HG03066 (cell line): ENCODE measurements around the gene OGDH.

Source experiments
- ATAC-seq: cut with Tn5 transposase; IDR thresholded peaks from one replicate; pipeline ENCODE4 v1.9.1; 2021; ENCODE audit warnings: low read depth; ENCODE audit not compliant: unreplicated experiment

OGDH gene

GRCh38 chr7:44664780-44665461 is 58.5 kb downstream of the OGDH start:
- no peak for ATAC-seq

DNA sequence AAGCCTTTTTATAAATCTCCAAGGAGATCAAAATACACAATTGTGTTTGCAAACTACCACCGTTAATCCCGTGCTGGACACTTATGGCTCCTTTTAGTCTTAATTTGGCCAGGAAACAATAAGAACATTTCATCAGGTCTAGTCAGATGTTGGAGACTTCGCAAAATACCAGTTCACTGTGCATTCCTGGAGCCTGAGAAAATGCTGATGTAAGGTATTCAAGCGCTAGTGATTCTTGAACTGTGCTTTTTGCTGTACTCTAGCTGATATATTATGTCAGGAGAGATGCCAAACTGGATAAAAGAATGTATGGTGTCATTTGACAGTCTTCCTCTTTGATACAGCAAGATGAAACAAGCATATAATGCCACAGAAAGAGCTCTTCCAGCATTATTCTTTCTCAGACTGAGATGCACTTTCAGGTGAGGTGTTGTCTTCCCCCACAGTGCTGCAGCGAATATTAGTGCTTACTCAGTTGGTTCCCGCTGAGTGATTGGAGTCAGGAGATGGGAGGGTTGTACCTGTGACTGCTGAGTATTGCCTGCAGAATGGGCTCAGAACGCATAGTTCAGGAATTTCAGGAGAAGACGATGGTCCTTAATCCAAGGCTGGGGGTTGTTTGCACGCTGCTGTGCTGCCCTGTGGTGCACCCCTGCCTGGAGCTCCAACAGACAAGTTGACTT is 59.2 kb downstream of the OGDH start:
- no peak for ATAC-seq

DNA sequence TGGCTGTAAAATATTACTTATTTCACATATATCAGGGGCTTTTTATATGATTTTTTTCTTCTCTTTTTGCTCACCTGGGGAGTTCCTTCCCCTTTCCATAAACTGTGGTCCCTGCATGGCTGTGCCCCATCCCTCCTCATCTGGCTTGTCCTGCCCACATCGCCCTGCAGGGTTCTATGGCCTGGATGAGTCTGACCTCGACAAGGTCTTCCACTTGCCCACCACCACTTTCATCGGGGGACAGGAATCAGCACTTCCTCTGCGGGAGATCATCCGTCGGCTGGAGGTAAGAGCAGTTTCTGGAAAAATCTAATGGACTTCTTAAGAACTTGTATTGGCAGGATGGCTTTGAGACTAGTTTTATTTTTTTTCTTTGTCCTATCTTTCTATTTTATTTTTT is 60.1 kb downstream of the OGDH start:
- no peak for ATAC-seq

GRCh38 chr7:44667190-44667589 is 60.8 kb downstream of the OGDH start:
- no peak for ATAC-seq

GRCh38 chr7:44671069-44671468 is 64.6 kb downstream of the OGDH start:
- ATAC-seq = no peak

DNA sequence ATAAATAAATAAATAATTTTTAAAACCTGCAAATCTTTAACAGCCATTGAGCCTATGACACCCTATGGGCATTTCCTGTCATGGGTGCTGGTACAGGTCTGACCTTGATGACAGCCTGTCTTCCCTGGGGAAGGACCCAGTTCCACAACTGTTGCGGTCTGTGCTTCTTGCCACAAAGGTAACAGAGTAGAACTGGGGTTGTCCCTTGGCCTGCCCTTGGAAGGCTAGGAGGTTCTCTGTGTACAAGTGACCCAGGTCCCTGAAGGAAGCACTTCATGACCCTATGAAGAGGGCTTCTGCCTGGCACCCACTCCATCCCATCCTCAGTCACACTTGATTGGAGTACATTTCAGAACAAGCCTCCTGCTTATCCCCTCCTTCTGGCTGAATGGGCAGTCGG is 66.9 kb downstream of the OGDH start:
- ATAC-seq = no peak

- ATAC-seq = no peak
Measured at GRCh38 chr7:44673771-44674170, 67.3 kb downstream of the OGDH start.

DNA sequence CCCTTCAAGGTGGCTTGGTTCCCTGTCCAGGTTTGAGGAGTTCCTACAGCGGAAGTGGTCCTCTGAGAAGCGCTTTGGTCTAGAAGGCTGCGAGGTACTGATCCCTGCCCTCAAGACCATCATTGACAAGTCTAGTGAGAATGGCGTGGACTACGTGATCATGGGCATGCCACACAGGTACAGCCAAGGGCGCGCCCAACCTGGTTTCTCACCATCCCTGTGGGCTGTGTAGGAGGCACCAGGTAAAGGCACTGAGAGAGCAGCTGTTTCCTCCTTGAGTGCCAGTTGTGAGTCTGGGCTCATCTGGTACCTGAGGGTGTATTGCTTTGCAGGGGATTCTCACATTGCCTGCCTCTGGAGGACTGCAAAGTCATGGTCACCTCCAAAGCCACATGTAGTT is 68.0 kb downstream of the OGDH start:
- ATAC-seq = no peak

- no peak for ATAC-seq
Measured at GRCh38 chr7:44676776-44677175, 70.3 kb downstream of the OGDH start.

DNA sequence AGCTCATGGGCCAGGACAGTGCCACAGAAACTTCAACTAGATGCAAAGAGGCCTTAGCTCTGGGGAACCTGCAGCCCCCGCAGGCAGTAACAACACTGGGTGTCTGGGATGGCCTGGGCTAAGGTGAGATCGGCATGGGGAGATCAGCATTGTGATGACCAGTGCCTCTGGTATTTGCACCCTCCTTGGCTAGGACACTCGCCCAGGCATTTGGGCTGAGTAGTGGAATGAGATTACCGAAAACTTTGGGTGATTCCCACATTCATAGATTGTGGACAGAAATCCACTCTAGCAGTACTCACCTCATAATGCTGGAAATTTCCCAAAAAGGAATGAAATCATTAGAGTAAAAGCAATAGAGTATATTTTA is 71.7 kb downstream of the OGDH start:
- ATAC-seq = no peak

DNA sequence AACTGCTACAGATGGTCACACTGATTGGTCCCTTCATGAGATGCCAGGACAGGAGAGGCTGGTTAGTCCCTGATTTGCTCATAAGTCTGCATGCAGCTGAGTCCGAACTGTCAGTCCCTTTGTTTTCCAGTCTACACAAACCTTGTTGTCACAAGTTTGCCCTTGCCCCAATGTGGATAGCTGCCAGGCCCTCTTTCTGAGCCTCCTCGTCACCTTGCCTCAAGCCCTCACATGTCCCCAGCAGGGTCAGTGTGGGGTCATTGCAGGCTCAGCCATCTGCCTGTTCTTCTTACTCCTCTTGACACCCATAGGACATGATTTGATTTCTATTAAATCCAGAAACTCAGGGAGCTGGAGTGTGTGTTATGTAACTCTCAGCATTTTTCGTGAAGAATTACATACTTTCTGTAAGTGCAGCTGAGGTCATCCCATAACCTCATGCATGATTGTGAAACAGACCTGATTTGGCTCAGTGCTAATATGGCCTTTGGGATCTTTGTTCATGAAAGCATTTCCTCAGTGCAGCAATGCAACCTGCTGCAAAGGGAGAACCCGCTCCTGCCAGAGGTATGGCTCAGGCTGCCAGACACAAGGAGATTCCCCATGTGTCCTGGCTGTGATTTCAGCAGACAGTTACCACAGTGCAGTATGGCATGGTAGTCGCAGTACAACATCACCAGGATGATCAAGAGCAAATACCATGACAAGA is 72.2 kb downstream of the OGDH start:
- ATAC-seq = no peak

GRCh38 chr7:44681645-44682044 is 75.2 kb downstream of the OGDH start:
- no peak for ATAC-seq

- no peak for ATAC-seq
Measured at GRCh38 chr7:44685723-44686122, 79.3 kb downstream of the OGDH start.

- ATAC-seq = no peak
Measured at GRCh38 chr7:44689427-44689826, 83.0 kb downstream of the OGDH start.

- no peak for ATAC-seq
Measured at GRCh38 chr7:44693641-44694313, 87.3 kb downstream of the OGDH start.

- ATAC-seq = no peak
Measured at GRCh38 chr7:44694326-44694725, 87.9 kb downstream of the OGDH start.

DNA sequence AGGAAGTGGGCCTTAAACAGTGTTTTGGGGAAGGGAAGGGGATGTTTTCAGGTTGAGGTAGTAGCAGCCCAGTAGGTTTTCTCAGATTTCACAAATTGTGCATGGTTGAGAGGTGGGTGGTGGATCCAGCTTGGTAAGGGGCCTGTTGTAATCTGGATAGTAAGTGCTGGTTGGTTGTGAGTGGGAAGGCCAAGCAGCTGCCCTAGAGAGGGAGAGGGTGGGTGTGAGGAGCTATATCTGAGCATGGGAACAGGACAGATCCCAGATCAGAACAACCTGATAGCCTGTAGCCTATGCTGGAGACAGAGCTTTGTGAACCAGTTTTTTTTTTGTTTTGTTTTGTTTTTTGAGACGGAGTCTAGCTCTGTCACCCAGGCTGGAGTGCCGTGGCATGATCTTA is 88.3 kb downstream of the OGDH start:
- ATAC-seq = no peak

GRCh38 chr7:44695756-44696155 is 89.3 kb downstream of the OGDH start:
- no peak for ATAC-seq

- no peak for ATAC-seq
Measured at GRCh38 chr7:44696728-44697127, 90.3 kb downstream of the OGDH start.

DNA sequence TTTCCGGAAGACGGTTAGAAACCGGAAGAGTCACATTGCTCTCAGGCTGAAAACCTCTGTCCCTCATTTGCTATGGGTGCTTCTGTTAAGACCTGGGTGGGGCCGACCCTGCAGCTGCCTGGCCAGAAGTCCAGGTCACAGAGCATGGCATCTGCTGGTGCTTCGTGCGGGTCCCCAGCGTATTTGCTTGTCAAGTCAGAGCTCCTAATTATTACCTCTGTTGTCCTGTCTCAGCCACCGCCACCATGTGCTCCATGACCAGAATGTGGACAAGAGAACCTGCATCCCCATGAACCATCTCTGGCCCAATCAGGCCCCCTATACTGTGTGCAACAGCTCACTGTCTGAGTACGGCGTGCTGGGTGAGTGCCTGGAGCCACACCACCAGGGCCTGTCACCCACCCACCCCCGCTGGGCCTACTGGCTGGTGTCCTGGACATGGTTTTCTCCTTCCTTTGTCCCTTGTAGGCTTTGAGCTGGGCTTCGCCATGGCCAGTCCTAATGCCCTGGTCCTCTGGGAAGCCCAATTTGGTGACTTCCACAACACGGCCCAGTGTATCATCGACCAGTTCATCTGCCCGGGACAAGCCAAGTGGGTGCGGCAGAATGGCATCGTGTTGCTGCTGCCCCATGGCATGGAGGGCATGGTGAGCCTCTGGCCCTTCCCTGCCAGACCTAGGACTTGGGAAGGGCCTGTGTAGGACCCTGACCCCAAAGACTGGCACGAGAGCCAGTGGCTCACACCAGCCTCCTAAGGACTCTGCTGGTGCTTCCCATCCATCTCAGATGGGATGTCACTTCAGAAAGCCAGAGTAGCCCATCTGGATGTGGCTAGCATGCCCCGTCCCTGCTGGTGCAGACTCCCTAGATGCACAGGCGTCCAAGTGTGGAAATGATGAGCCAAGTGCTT is 91.0 kb downstream of the OGDH start:
- ATAC-seq = no peak
